DOHH2 (cell line): ENCODE results near the gene NR1H4.

ENCODE experiments used
- H3F3A ChIP-seq: fragments of 200-600 bp; sonication (generic), shearing (Covaris generic); 2 replicates; pipeline ENCODE4 v1.6.0; 2016; ENCODE audit warnings: antibody characterized with exemption, mild to moderate bottlenecking; ENCODE audit not compliant: control insufficient read depth, insufficient read depth
- H3K27ac ChIP-seq: fragments of 200-600 bp; sonication (generic); 2 replicates; pipeline ENCODE4 v1.5.1; 2014; ENCODE audit warnings: low read depth, mild to moderate bottlenecking, low read length, moderate library complexity
- H3K27me3 ChIP-seq: fragments of 200-600 bp; sonication (generic); 2 replicates; pipeline ENCODE4 v1.6.1; 2014; ENCODE audit warnings: mild to moderate bottlenecking, low read length, mixed read lengths; ENCODE audit not compliant: control insufficient read depth
- H3K36me3 ChIP-seq: fragments of 200-600 bp; sonication (generic); 2 replicates; pipeline ENCODE4 v1.6.1; 2014; ENCODE audit warnings: mild to moderate bottlenecking, low read length, moderate library complexity, mixed read lengths; ENCODE audit not compliant: control insufficient read depth
- H3K4me1 ChIP-seq: fragments of 200-600 bp; sonication (generic); 2 replicates; pipeline ENCODE4 v1.6.1; 2014; ENCODE audit warnings: mild to moderate bottlenecking, low read length, mixed read lengths; ENCODE audit not compliant: control insufficient read depth
- H3K4me2 ChIP-seq: fragments of 200-600 bp; sonication (generic); 2 replicates; pipeline ENCODE4 v1.6.0; 2014; ENCODE audit warnings: mild to moderate bottlenecking, low read length, moderate library complexity
- H3K4me3 ChIP-seq: fragments of 200-600 bp; sonication (generic); 2 replicates; pipeline ENCODE4 v1.5.1; 2014; ENCODE audit warnings: mild to moderate bottlenecking, low read length, mixed read lengths
- H3K79me2 ChIP-seq: fragments of 200-600 bp; sonication (generic); 2 replicates; pipeline ENCODE4 v1.6.1; 2014; ENCODE audit warnings: mild to moderate bottlenecking, low read length, mixed read lengths; ENCODE audit not compliant: control insufficient read depth
- H3K9me2 ChIP-seq: fragments of 200-600 bp; sonication (generic); replicated peaks from 2 replicates; pipeline ENCODE4 v1.6.1; 2014; ENCODE audit warnings: mild to moderate bottlenecking, low read length, mixed read lengths; ENCODE audit not compliant: control insufficient read depth
- H3K9me3 ChIP-seq: fragments of 200-600 bp; sonication (generic); 2 replicates; pipeline ENCODE4 v1.6.1; 2014; ENCODE audit warnings: antibody characterized with exemption, low read length, mixed read lengths; ENCODE audit not compliant: control insufficient read depth, insufficient read depth
- H4K20me1 ChIP-seq: fragments of 200-600 bp; sonication (generic); 2 replicates; pipeline ENCODE4 v1.6.0; 2014; ENCODE audit warnings: low read depth, mild to moderate bottlenecking, antibody characterized with exemption, low read length, moderate library complexity; ENCODE audit not compliant: control insufficient read depth, insufficient read depth
- EZH2phosphoT487 ChIP-seq: fragments of 200-600 bp; sonication (generic); IDR thresholded peaks from 2 replicates; pipeline ENCODE4 v1.6.1; 2017; ENCODE audit warnings: borderline replicate concordance, mild to moderate bottlenecking, antibody characterized with exemption, low read length, moderate library complexity, mixed read lengths
- TF ChIP-seq, protein P1 (sequence below): fragments of 200-600 bp; sonication (generic); IDR thresholded peaks from one replicate; pipeline ENCODE4 v1.5.1; 2014; ENCODE audit warnings: antibody characterized with exemption, mild to moderate bottlenecking, low read depth, low read length; ENCODE audit not compliant: poor library complexity, severe bottlenecking

Gene NR1H4

GRCh38 chr12:100433701-100434100 lies 40.0 kb upstream of the NR1H4 start:
- H4K20me1 ChIP-seq = no peaks in the 10 kb centered on the region
- no peaks in the 10 kb centered on the region for H3F3A ChIP-seq
- no peaks in the 10 kb centered on the region for H3K27me3 ChIP-seq
- TF ChIP-seq, protein P1, sequence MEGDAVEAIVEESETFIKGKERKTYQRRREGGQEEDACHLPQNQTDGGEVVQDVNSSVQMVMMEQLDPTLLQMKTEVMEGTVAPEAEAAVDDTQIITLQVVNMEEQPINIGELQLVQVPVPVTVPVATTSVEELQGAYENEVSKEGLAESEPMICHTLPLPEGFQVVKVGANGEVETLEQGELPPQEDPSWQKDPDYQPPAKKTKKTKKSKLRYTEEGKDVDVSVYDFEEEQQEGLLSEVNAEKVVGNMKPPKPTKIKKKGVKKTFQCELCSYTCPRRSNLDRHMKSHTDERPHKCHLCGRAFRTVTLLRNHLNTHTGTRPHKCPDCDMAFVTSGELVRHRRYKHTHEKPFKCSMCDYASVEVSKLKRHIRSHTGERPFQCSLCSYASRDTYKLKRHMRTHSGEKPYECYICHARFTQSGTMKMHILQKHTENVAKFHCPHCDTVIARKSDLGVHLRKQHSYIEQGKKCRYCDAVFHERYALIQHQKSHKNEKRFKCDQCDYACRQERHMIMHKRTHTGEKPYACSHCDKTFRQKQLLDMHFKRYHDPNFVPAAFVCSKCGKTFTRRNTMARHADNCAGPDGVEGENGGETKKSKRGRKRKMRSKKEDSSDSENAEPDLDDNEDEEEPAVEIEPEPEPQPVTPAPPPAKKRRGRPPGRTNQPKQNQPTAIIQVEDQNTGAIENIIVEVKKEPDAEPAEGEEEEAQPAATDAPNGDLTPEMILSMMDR = no peak
- no peak for TF ChIP-seq EZH2phosphoT487
- H3K4me2 ChIP-seq = no peak overlapping the region
- H3K36me3 ChIP-seq = no peaks in the 10 kb centered on the region
- H3K9me3 ChIP-seq = no peaks in the 10 kb centered on the region
- H3K9me2 ChIP-seq = no peaks in the 10 kb centered on the region
- H3K79me2 ChIP-seq = no peaks in the 10 kb centered on the region
- no peaks in the 10 kb centered on the region for H3K4me1 ChIP-seq
- no peak overlapping the region for H3K27ac ChIP-seq
- H3K4me3 ChIP-seq = no peak overlapping the region

- TF ChIP-seq, protein P1 = no peak
- TF ChIP-seq EZH2phosphoT487 = no peak
- Histone ChIP-seq H4K20me1 (no peaks in the 10 kb centered on the region), H3K79me2 (no peaks in the 10 kb centered on the region), H3F3A (no peaks in the 10 kb centered on the region), H3K9me2 (no peaks in the 10 kb centered on the region), H3K27ac (no peak overlapping the region), H3K4me2 (no peak overlapping the region), H3K36me3 (no peaks in the 10 kb centered on the region), H3K27me3 (no peaks in the 10 kb centered on the region), H3K4me3 (no peak overlapping the region), H3K9me3 (no peaks in the 10 kb centered on the region), H3K4me1 (no peaks in the 10 kb centered on the region)
Observed at GRCh38 chr12:100434177-100434576, 39.5 kb upstream of the NR1H4 start.

DNA sequence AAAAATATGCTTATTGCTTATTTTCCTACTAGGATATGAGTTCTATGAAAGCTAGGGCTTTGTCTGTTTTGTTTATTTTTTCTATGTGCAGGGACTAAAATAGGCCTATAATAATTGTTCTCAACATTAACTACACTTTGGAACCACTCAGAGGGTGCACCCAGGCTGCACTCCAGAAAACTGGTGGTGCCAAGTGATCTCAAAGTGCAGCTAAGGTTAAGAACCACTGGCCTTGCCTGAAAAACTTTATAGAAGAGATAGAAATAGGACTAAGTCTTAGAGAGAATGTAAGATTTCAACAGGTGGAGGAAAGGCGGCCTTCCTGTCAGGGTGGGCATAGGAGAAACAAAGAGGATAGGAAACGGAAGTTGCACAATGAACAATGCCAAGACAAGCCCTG lies 37.7 kb upstream of the NR1H4 start:
- Histone ChIP-seq H3K9me2 (no peaks in the 10 kb centered on the region), H3K79me2 (no peaks in the 10 kb centered on the region), H3K9me3 (no peaks in the 10 kb centered on the region), H3K4me3 (no peak overlapping the region), H3K27me3 (no peaks in the 10 kb centered on the region), H3K4me2 (no peak overlapping the region), H3K4me1 (no peaks in the 10 kb centered on the region), H3K27ac (no peak overlapping the region), H3K36me3 (no peaks in the 10 kb centered on the region), H3F3A (no peaks in the 10 kb centered on the region), H4K20me1 (no peaks in the 10 kb centered on the region)
- no peak for TF ChIP-seq EZH2phosphoT487
- TF ChIP-seq, protein P1 = no peak
